Esophagus squamous epithelium (tissue), 5 donors: ENCODE results near the gene NLRP4. TPM values are rescaled to one million over a fixed set of nuclear protein-coding genes. Genes with fewer than 3 reads are reported as not detected.

Experiments
- DNase-seq: peaks from one replicate; lab custom pipeline; 2025; lab: John Stamatoyannopoulos, UW
- H3K27ac ChIP-seq, 4 donors: fragments of 200-600 bp; sonication (generic); one replicate each; pipeline ENCODE4 v1.5.1; 2016 to 2019; ENCODE audit warnings: mild to moderate bottlenecking in 1 of 4
- H3K27me3 ChIP-seq, 4 donors: fragments of 200-600 bp; sonication (generic); 1 replicate in 3 of 4; 2 replicates in 1 of 4; pipeline versions ENCODE4 v1.5.1 to v1.6.0; 2017 to 2021; ENCODE audit warnings: antibody characterized with exemption in 1 of 4
- H3K36me3 ChIP-seq, 3 donors: fragments of 200-600 bp; sonication (generic); one replicate each; pipeline ENCODE4 v1.5.1; 2016 to 2019
- H3K4me1 ChIP-seq, 3 donors: fragments of 200-600 bp; sonication (generic); one replicate each; pipeline ENCODE4 v1.5.1; 2017 to 2019
- H3K4me3 ChIP-seq, 4 donors: fragments of 200-600 bp; sonication (generic); 1 replicate in 3 of 4; 2 replicates in 1 of 4; pipeline ENCODE4 v1.5.1; 2016 to 2019; ENCODE audit warnings: mild to moderate bottlenecking in 2 of 4, moderate library complexity in 1 of 4
- H3K9me3 ChIP-seq, 3 donors: fragments of 200-600 bp; sonication (generic); one replicate each; pipeline ENCODE4 v1.5.1; 2016 to 2019
- POLR2A ChIP-seq, 4 donors: fragments of 450-650 bp; IDR thresholded peaks; one replicate each; pipeline ENCODE4 v1.6.1; 2017; ENCODE audit warnings: antibody characterized with exemption in 4 of 4, mild to moderate bottlenecking in 4 of 4, moderate library complexity in 3 of 4
- WGBS, 2 donors: methylation state at CpG; one replicate each; pipeline ENCODE4 v1.1.5; 2018; 5-methylcytosine and 5-hydroxymethylcytosine counted together
- intact Hi-C: fragments of 100-400 bp; cut with DNase I; formaldehyde crosslinking; loops from one replicate; pipeline ENCODE4 v1.15.0; 2022
- total RNA-seq, 4 donors: library from RNA; depleted of rRNA; stranded (reverse); fragments of >200 nt; gene quantifications; one replicate each; pipeline ENCODE4 v1.1.0, GENCODE V29; 2016
- TF ChIP-seq, protein P1 (sequence below), 6 experiments: fragments of 450-650 bp in 4 of 6; fragments of 200-600 bp in 2 of 6; sonication (generic) in 2 of 6; IDR thresholded peaks; one replicate each; pipeline ENCODE4 v1.5.1; 2016 to 2019; ENCODE audit warnings: antibody characterized with exemption in 6 of 6, mild to moderate bottlenecking in 4 of 6, moderate library complexity in 4 of 6
- donor health status: DM: yes; HTN: yes; CAD: no.

Gene NLRP4
- total RNA-seq, 4 donors from 2014 or later, result 0.30 TPM; not detected in 3

- Histone ChIP-seq H3K27ac (no peak overlapping the region), H3K9me3 (peaks cover 0 to 26% (median 0%) of the 10 kb centered on the region in 3 donors), H3K36me3 (no peaks in the 10 kb centered on the region), H3K27me3 (no peaks in the 10 kb centered on the region), H3K4me3 (no peak overlapping the region), H3K4me1 (no peaks in the 10 kb centered on the region)
- TF ChIP-seq POLR2A (IDR thresholded peaks at IDR 0.05), result no peak
- TF ChIP-seq, protein P1, sequence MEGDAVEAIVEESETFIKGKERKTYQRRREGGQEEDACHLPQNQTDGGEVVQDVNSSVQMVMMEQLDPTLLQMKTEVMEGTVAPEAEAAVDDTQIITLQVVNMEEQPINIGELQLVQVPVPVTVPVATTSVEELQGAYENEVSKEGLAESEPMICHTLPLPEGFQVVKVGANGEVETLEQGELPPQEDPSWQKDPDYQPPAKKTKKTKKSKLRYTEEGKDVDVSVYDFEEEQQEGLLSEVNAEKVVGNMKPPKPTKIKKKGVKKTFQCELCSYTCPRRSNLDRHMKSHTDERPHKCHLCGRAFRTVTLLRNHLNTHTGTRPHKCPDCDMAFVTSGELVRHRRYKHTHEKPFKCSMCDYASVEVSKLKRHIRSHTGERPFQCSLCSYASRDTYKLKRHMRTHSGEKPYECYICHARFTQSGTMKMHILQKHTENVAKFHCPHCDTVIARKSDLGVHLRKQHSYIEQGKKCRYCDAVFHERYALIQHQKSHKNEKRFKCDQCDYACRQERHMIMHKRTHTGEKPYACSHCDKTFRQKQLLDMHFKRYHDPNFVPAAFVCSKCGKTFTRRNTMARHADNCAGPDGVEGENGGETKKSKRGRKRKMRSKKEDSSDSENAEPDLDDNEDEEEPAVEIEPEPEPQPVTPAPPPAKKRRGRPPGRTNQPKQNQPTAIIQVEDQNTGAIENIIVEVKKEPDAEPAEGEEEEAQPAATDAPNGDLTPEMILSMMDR (IDR thresholded peaks at IDR 0.05), result no peak
- DNase-seq, result no peak
- 83 to 89% methylated on average over 1 to 6 of the region's 7 CpGs for WGBS, 2 donors
- intact Hi-C loops, result no loop called here
Observed at GRCh38 chr19:55867101-55867500, 30.8 kb downstream of the NLRP4 start.

GRCh38 chr19:55870736-55871135, 34.4 kb downstream of the NLRP4 start:
- peaks cover 0 to 32% (median 0%) of the 10 kb centered on the region in 3 donors for H3K9me3 ChIP-seq
- no peak overlapping the region for H3K4me3 ChIP-seq
- no peaks in the 10 kb centered on the region for H3K27me3 ChIP-seq
- no peaks in the 10 kb centered on the region for H3K4me1 ChIP-seq
- intact Hi-C loops, result no loop called here
- no peaks in the 10 kb centered on the region for H3K36me3 ChIP-seq
- H3K27ac ChIP-seq, result no peak overlapping the region
- no peak for TF ChIP-seq POLR2A (IDR thresholded peaks at IDR 0.05)
- TF ChIP-seq, protein P1 (IDR thresholded peaks at IDR 0.05), result no peak
- WGBS, 2 donors, result 78 to 82% methylated on average over 11 of the region's 11 CpGs
- no peak for DNase-seq

- intact Hi-C loops, result no loop called here
- WGBS, 2 donors, result 44 to 56% methylated on average over 3 of the region's 3 CpGs
Observed at GRCh38 chr19:55877211-55877610, 40.9 kb downstream of the NLRP4 start.

DNA sequence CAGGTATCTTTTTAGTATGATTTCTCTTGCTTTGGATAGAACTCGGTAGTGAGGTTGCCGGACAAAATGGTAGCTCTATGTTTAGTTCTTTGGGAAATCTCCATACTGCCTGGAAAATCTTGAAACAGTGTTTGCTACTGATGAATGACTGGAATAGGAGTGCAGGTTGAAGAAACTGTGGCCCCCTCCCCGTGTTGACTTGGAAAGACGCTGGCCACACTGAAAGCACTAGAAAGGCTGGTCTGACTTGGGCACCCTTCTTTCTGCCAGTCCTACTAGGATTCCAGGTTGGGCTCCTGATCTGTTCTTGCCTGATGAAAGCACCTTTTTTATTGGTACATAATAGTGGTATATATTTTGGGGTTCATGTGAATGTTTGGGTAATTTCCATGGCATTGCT, 46.3 kb downstream of the NLRP4 start:
- intact Hi-C loops, result no loop called here
- WGBS, 2 donors, result 83 to 93% methylated on average over 4 of the region's 4 CpGs
- H3K4me1 ChIP-seq, result no peaks in the 10 kb centered on the region
- H3K36me3 ChIP-seq, result no peaks in the 10 kb centered on the region
- H3K27ac ChIP-seq, result no peak overlapping the region
- TF ChIP-seq, protein P1 (IDR thresholded peaks at IDR 0.05), result no peak
- TF ChIP-seq POLR2A (IDR thresholded peaks at IDR 0.05), result no peak
- DNase-seq, result no peak
- H3K4me3 ChIP-seq, result no peak overlapping the region
- peaks cover 0 to 17% (median 0%) of the 10 kb centered on the region in 3 donors for H3K9me3 ChIP-seq
- no peaks in the 10 kb centered on the region for H3K27me3 ChIP-seq

More at GRCh38 chr19:55877211-55877610, 40.9 kb downstream of the NLRP4 start:
- no peak for TF ChIP-seq POLR2A (IDR thresholded peaks at IDR 0.05)
- TF ChIP-seq, protein P1 (IDR thresholded peaks at IDR 0.05), result no peak
- H3K27ac ChIP-seq, result no peak overlapping the region
- no peak for DNase-seq
- H3K9me3 ChIP-seq, result peaks cover 0 to 18% (median 0%) of the 10 kb centered on the region in 3 donors
- no peaks in the 10 kb centered on the region for H3K4me1 ChIP-seq
- H3K4me3 ChIP-seq, result no peak overlapping the region
- H3K36me3 ChIP-seq, result no peaks in the 10 kb centered on the region
- H3K27me3 ChIP-seq, result no peaks in the 10 kb centered on the region

GRCh38 chr19:55898911-55899310, 62.6 kb downstream of the NLRP4 start:
- Histone ChIP-seq H3K4me1 (no peaks in the 10 kb centered on the region), H3K27ac (no peak overlapping the region), H3K9me3 (peaks cover 0 to 28% (median 0%) of the 10 kb centered on the region in 3 donors), H3K4me3 (no peak overlapping the region), H3K36me3 (no peaks in the 10 kb centered on the region), H3K27me3 (no peaks in the 10 kb centered on the region)
- WGBS, 2 donors, result 64 to 74% methylated on average over 9 to 11 of the region's 12 CpGs
- no peak for DNase-seq
- TF ChIP-seq POLR2A (IDR thresholded peaks at IDR 0.05), result no peak
- TF ChIP-seq, protein P1 (IDR thresholded peaks at IDR 0.05), result no peak
- intact Hi-C loops, result no loop called here
